Motor neuron (in vitro differentiated cells): Measurements from ENCODE around the gene RERE. TPM values are rescaled to one million over a fixed set of nuclear protein-coding genes. Genes with fewer than 3 reads are reported as not detected.

Experiments used
- ATAC-seq, 8 experiments: fragments of 200-7000 bp; cut with Tn5 transposase; replicated peaks in 6 of 8; 2 replicates each; pipeline ENCODE4 v1.8.0; 2021; ENCODE audit warnings: mild to moderate bottlenecking in 8 of 8, moderate library complexity in 8 of 8
- H3K27ac ChIP-seq, 2 donors: fragments of 250-450 bp; sonication (Bioruptor Pico); 2 replicates each; pipeline ENCODE4 v1.9.0; 2021; ENCODE audit warnings: antibody characterized with exemption in 2 of 2, mild to moderate bottlenecking in 2 of 2, moderate library complexity in 1 of 2
- H3K4me1 ChIP-seq, 2 donors: fragments of 250-450 bp; sonication (Bioruptor Pico); replicated peaks in 1 of 2; 2 replicates each; pipeline ENCODE4 v1.6.1; 2021; ENCODE audit warnings: antibody characterized with exemption in 2 of 2, mild to moderate bottlenecking in 2 of 2, moderate library complexity in 1 of 2
- H3K4me3 ChIP-seq, 5 donors: fragments of 250-450 bp; sonication (Bioruptor Pico); 2 replicates each; pipeline ENCODE4 v1.9.0; 2021; ENCODE audit warnings: antibody characterized with exemption in 5 of 5, mild to moderate bottlenecking in 5 of 5, moderate library complexity in 4 of 5
- WGBS, 10 experiments: fragments of 450-650 bp; shearing (Covaris generic); methylation state at CpG; one replicate each; pipeline ENCODE4 v1.0.0; 2022; 5-methylcytosine and 5-hydroxymethylcytosine counted together
- in situ Hi-C, 9 experiments: fragments of 400-800 bp; cut with MboI; loops; one replicate each; pipeline ENCODE4 v1.15.0; 2021; ENCODE audit warnings: low sequenced_read_pairs in 9 of 9, low pct_unique_long_range_greater_than_20kb in 2 of 9; ENCODE audit not compliant: unreplicated experiment in 9 of 9
- total RNA-seq, 8 experiments: library from RNA; unstranded; fragments of 300-600 nt; gene quantifications; 2 replicates each; pipeline versions ENCODE4 v1.2.3 to v1.2.4, GENCODE V29; 2022

Gene RERE
- total RNA-seq, 8 experiments from 2014 or later, result 17.8 to 576 (median 111) TPM

- in situ Hi-C loops, result loop anchor here in 5 of 9 experiments (25.0 kb wide), 4 partner anchors 267 to 642 kb away; partner anchors contain the start of gene ERRFI1 (in 1 of the 5)
- no peak overlapping the region for H3K27ac ChIP-seq
- ATAC-seq, result no peak
- H3K4me3 ChIP-seq, result no peak overlapping the region
- 29 to 100% (median 83%) methylated on average over 1 to 4 of the region's 4 CpGs; no CpG with 5 or more reads in 1 of the 10 experiments for WGBS, 10 experiments
- peaks cover 32 to 38% of the 10 kb centered on the region in 2 donors for H3K4me1 ChIP-seq
These were observed 513.6 kb downstream of the RERE start for GRCh38 chr1:8303876-8304275.

DNA sequence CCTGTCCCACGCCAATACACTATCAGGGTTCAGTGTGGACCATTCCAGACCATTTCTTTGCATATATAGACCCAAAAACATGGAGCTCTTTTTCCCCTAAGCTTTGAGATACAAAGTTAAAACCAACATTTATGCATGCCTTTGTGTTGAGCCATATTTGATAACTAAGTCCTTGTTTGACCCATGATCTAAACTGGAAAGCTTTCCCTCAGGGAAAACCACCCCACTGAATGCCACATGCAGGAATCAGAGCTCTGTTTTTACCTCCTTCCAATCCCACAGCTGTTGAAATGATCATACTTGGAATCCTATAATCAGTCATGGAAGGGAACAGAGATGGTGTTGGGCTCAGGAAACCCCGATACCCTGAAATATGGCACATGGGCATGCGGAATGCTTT is 514.3 kb downstream of the RERE start:
- in situ Hi-C loops, result loop anchor here in 5 of 9 experiments (25.0 kb wide), 4 partner anchors 266 to 641 kb away; partner anchors contain the start of gene ERRFI1 (in 1 of the 5)
- no peak overlapping the region for H3K27ac ChIP-seq
- peaks cover 32 to 38% of the 10 kb centered on the region in 2 donors for H3K4me1 ChIP-seq
- no peak overlapping the region for H3K4me3 ChIP-seq
- peak in 1 of 8 experiments; percentile 27 for ATAC-seq
- WGBS, 10 experiments, result 79 to 100% (median 96%) methylated on average over 1 to 3 of the region's 3 CpGs; no CpG with 5 or more reads in 1 of the 10 experiments

Other genes starting within 250 kb of the RERE start
- gene ENO1, start 61.0 kb upstream of the RERE start, total RNA-seq, result 1,000 to 10,000 TPM; 1,090 to 3,052 (median 1,563) TPM
- under 1 TPM in 2 of 8 experiments, not detected in 6; 0.17 to 0.52 TPM for gene CA6, start 128.2 kb upstream of the RERE start, total RNA-seq
- not detected for gene SLC2A7, start 208.8 kb upstream of the RERE start, total RNA-seq